ENCODE results near the gene TNRC18. TPM values are rescaled to one million over a fixed set of nuclear protein-coding genes. Genes with fewer than 3 reads are reported as not detected.
A peak's percentile ranks its signal among the peaks of the same experiment; 100 is the strongest.

Gene TNRC18
- total and polyA plus RNA-seq, 4 donors, result 33.4 to 117 (median 84.1) TPM

DNA sequence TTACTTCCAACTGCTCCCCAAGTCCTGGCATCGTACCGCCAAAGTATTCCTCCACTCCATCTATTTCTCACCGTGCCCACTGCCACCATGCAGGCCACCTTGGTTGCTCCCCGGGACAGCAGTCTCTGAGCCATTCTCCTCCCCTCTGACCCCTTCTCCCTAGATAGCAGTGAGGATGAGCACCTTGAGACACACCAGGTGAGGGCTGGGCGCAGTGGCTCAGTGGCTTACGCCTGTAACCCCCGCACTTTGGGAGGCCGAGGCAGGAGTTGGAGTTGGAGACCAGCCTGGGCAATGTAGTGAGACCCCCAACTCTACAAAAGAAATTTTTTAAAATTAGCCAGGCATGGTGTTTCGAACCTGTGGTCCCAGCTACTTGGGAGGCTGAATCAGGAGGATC is 136.7 kb downstream of the TNRC18 start:
- Histone ChIP-seq H3K27ac (ENCODE audit: low read depth in 1 of 2, low read length in 1 of 2) (no peak overlapping the region), H3K9me3 (ENCODE audit: control insufficient read depth in 4 of 4, insufficient read depth in 3 of 4, low read length in 3 of 4) (peaks cover 0 to 2% (median 0%) of the 10 kb centered on the region in 4 donors), H3K4me1 (ENCODE audit: control insufficient read depth in 5 of 5, insufficient read depth in 5 of 5, low read length in 5 of 5) (peaks cover 0 to 8% (median 0%) of the 10 kb centered on the region in 5 donors), H3K36me3 (ENCODE audit: control insufficient read depth in 4 of 4, insufficient read depth in 4 of 4, low read length in 4 of 4) (peaks cover 0 to 9% (median 1%) of the 10 kb centered on the region in 4 donors), H3K27me3 (ENCODE audit: control insufficient read depth in 3 of 3, insufficient read depth in 3 of 3, low read length in 2 of 3) (no peaks in the 10 kb centered on the region), H3K9ac (ENCODE audit: insufficient read depth in 1 of 2, low read length in 2 of 2) (no peak overlapping the region), H3K4me3 (no peak overlapping the region)
- TF ChIP-seq, protein P1, sequence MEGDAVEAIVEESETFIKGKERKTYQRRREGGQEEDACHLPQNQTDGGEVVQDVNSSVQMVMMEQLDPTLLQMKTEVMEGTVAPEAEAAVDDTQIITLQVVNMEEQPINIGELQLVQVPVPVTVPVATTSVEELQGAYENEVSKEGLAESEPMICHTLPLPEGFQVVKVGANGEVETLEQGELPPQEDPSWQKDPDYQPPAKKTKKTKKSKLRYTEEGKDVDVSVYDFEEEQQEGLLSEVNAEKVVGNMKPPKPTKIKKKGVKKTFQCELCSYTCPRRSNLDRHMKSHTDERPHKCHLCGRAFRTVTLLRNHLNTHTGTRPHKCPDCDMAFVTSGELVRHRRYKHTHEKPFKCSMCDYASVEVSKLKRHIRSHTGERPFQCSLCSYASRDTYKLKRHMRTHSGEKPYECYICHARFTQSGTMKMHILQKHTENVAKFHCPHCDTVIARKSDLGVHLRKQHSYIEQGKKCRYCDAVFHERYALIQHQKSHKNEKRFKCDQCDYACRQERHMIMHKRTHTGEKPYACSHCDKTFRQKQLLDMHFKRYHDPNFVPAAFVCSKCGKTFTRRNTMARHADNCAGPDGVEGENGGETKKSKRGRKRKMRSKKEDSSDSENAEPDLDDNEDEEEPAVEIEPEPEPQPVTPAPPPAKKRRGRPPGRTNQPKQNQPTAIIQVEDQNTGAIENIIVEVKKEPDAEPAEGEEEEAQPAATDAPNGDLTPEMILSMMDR (IDR thresholded peaks at IDR 0.05; ENCODE audit: control extremely low read depth, extremely low read depth), result no peak
- no peak for ATAC-seq (ENCODE audit: insufficient read depth, low FRiP score)
- no peak for DNase-seq
- WGBS, 2 donors, result 86 to 87% methylated on average over 9 of the region's 9 CpGs

DNA sequence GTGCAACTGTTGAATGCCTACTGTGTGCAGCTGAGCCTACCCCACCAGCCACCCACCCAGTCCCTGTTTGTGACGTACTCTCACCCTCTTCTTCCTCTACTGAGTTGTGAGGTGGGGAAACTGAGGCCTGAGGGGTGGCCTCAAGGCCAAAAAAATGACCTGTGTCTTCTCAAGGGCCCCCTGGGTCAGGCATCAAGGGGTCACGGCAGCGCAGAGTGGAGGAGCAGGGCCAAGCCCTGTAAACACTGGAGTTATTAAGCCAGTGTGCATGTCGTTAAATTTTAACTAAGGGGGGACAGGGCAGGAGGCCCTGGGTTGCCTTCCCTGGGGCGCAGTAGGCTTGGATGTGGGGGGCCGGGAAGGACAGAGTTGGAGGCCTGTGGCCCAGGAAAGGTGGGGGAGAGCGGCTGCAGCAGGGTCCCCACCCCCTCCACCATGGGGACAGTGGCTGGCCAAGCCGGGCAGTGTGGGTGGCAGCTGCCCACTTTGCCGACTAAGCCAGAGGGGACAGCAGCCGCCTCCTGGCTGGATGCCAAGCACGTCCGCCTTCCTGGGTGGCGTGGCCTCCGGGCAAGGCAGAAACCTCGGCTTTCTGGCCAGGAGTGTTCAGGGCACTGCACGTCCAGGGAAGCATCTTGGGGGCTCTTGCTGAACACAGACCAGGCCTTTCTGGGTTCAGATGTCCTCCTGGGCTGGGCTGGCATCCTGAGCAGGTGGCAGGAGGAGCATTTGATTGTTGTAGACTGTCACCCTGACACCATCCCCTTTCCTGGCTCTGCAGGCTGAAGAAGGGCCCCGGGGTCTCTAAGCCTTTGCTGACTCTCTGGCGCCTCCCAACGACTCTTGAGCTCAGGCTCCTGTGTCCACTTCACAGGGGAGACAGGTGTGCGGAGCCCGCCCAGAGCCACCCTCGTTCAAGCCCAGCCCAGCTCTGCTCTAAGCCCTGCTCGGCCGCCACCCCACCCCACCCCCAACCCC is 139.0 kb downstream of the TNRC18 start:
- Histone ChIP-seq H3K4me1 (ENCODE audit: control insufficient read depth in 5 of 5, insufficient read depth in 5 of 5, low read length in 5 of 5) (peaks cover 0 to 8% (median 0%) of the 10 kb centered on the region in 5 donors), H3K27me3 (ENCODE audit: control insufficient read depth in 3 of 3, insufficient read depth in 3 of 3, low read length in 2 of 3) (no peaks in the 10 kb centered on the region), H3K9me3 (ENCODE audit: control insufficient read depth in 4 of 4, insufficient read depth in 3 of 4, low read length in 3 of 4) (peaks cover 0 to 2% (median 0%) of the 10 kb centered on the region in 4 donors), H3K27ac (ENCODE audit: low read depth in 1 of 2, low read length in 1 of 2) (no peak overlapping the region), H3K9ac (ENCODE audit: insufficient read depth in 1 of 2, low read length in 2 of 2) (no peak overlapping the region), H3K4me3 (no peak overlapping the region), H3K36me3 (ENCODE audit: control insufficient read depth in 4 of 4, insufficient read depth in 4 of 4, low read length in 4 of 4) (peaks cover 0 to 2% (median 1%) of the 10 kb centered on the region in 4 donors)
- ATAC-seq (ENCODE audit: insufficient read depth, low FRiP score) (no peak), DNase-seq (peak; percentile 66 to 79 (median 76))
- TF ChIP-seq, protein P1 (IDR thresholded peaks at IDR 0.05; ENCODE audit: control extremely low read depth, extremely low read depth), result no peak
- WGBS, 2 donors, result 49 to 51% methylated on average over 24 of the region's 24 CpGs

DNA sequence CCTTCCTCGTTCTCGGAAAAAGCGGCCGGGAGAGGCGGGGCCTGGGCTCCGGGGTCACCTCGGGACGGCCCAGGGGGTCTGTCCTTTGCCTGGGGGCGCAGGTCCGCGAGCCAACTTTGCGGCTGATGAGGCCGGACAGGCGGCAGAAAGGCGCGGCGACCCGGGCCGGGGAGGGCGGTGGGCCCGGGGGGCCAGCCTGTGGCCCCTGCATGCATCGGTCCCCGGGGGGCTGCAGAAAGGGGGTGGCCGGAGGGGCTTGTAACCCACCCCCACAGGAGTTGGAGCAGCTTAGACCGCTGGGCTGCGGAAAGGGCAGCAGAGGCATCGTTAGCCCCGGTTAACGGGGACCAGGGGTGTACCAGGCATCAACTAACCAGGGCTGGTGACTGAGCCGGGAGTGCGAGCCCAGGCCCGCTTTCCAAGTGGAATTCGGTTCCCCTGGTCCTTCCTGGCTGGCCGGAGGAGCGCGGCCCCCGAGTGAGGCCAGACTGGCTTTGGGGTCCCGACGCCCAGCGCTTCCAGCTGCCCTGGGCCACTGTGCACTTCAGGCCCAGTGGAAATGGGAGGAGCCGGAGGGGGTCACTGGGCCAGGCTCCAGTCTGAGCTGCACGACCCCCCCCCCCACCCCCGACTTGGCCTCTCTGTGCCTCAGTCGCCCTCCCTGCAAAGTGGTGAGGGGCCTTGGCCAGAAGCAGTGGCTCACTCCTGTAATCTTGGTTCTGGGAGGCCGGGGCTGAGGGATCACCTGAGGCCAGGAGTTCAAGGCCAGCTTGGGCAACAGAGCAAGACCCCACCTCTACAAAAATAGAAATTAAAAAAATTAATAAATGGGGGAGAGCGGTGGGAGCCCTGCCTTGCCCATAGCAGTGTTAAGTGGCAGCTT is 140.0 kb downstream of the TNRC18 start:
- TF ChIP-seq, protein P1 (IDR thresholded peaks at IDR 0.05; ENCODE audit: control extremely low read depth, extremely low read depth), result no peak

More for the DNA sequence above, 140.0 kb downstream of the TNRC18 start:
- no peak for ATAC-seq (ENCODE audit: insufficient read depth, low FRiP score)
- Histone ChIP-seq H3K4me1 (ENCODE audit: control insufficient read depth in 5 of 5, insufficient read depth in 5 of 5, low read length in 5 of 5) (peaks cover 0 to 8% (median 0%) of the 10 kb centered on the region in 5 donors), H3K27me3 (ENCODE audit: control insufficient read depth in 3 of 3, insufficient read depth in 3 of 3, low read length in 2 of 3) (no peaks in the 10 kb centered on the region), H3K9me3 (ENCODE audit: control insufficient read depth in 4 of 4, insufficient read depth in 3 of 4, low read length in 3 of 4) (peaks cover 0 to 2% (median 0%) of the 10 kb centered on the region in 4 donors), H3K27ac (ENCODE audit: low read depth in 1 of 2, low read length in 1 of 2) (no peak overlapping the region), H3K36me3 (ENCODE audit: control insufficient read depth in 4 of 4, insufficient read depth in 4 of 4, low read length in 4 of 4) (peaks cover 0 to 2% (median under 1%) of the 10 kb centered on the region in 4 donors), H3K4me3 (no peak overlapping the region), H3K9ac (ENCODE audit: insufficient read depth in 1 of 2, low read length in 2 of 2) (no peak overlapping the region)
- DNase-seq, result peak in 1 of 3 donors; percentile 32
- 12 to 16% methylated on average over 35 to 46 of the region's 46 CpGs for WGBS, 2 donors

Data from lung (tissue), 12 donors.